ENCODE results near the gene TOGARAM1.

TOGARAM1 gene

DNA sequence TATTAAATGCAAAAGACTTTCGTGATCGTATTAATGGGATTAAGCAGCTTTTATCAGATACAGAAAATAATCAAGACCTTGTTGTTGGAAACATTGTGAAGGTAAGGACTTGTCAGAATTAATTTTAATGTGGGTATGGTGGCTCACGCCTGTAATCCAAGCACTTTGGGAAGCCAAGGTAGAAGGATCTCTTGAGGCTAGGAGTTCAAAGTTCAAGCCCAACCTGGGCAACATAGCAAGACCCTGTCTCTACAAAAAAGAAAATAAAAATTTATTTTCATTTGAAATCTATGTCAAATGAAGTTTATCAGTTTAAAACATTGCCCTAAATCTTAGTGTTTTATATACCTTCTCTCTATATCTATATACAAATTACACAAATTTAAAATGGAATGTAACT is 104.7 kb downstream of the TOGARAM1 start:
- H3K9me3 ChIP-seq (ENCODE audit: low read length), result no peaks in the 10 kb centered on the region
- no peak overlapping the region for H3K9ac ChIP-seq (ENCODE audit: low read length)
- H3K27me3 ChIP-seq (ENCODE audit: insufficient read depth, low read length), result no peaks in the 10 kb centered on the region
- H3K36me3 ChIP-seq (ENCODE audit: insufficient read depth, low read length), result peaks cover 6% of the 10 kb centered on the region; the same call in 1 of the 2 replicates
- no peaks in the 10 kb centered on the region for H3K9me2 ChIP-seq (ENCODE audit: low read depth, low read length)
- no peaks in the 10 kb centered on the region for H4K20me1 ChIP-seq (ENCODE audit: insufficient read depth, low read length)
- H2AFZ ChIP-seq (ENCODE audit: low read length), result no peak overlapping the region
- H3K4me1 ChIP-seq (ENCODE audit: insufficient read depth, low read length, severe bottlenecking), result no peaks in the 10 kb centered on the region
- no peak for TF ChIP-seq EZH2 (IDR thresholded peaks at IDR 0.05; ENCODE audit: borderline replicate concordance, low read length)
- TF ChIP-seq, protein P1, sequence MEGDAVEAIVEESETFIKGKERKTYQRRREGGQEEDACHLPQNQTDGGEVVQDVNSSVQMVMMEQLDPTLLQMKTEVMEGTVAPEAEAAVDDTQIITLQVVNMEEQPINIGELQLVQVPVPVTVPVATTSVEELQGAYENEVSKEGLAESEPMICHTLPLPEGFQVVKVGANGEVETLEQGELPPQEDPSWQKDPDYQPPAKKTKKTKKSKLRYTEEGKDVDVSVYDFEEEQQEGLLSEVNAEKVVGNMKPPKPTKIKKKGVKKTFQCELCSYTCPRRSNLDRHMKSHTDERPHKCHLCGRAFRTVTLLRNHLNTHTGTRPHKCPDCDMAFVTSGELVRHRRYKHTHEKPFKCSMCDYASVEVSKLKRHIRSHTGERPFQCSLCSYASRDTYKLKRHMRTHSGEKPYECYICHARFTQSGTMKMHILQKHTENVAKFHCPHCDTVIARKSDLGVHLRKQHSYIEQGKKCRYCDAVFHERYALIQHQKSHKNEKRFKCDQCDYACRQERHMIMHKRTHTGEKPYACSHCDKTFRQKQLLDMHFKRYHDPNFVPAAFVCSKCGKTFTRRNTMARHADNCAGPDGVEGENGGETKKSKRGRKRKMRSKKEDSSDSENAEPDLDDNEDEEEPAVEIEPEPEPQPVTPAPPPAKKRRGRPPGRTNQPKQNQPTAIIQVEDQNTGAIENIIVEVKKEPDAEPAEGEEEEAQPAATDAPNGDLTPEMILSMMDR (IDR thresholded peaks at IDR 0.05; ENCODE audit: low read length), result no peak
- no peaks in the 10 kb centered on the region for H3F3A ChIP-seq (ENCODE audit: insufficient read depth, low read length)
- no peak overlapping the region for H3K4me3 ChIP-seq (ENCODE audit: low read depth, low read length, poor library complexity, severe bottlenecking)
- no peak overlapping the region for H3K4me2 ChIP-seq (ENCODE audit: low read length)
- no peaks in the 10 kb centered on the region for H3K79me2 ChIP-seq (ENCODE audit: insufficient read depth, low read length)
- no peak overlapping the region for H3K27ac ChIP-seq (ENCODE audit: low read depth, low read length, poor library complexity, severe bottlenecking)

DNA sequence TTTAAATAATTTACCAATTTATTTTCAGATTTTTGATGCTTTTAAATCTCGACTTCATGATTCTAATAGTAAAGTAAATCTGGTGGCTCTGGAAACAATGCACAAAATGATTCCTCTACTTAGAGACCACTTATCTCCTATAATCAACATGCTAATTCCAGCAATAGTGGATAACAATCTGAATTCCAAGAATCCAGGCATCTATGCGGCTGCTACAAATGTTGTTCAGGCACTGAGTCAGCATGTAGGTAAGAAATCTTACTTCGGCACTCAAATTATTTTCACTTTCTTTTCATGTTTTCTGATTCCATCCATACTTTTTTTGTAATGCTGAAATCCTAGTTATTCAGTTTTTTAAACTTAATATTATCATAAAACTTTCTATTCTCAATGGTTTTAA is 106.4 kb downstream of the TOGARAM1 start:
- TF ChIP-seq, protein P1 (IDR thresholded peaks at IDR 0.05; ENCODE audit: low read length), result no peak
- no peak for TF ChIP-seq EZH2 (IDR thresholded peaks at IDR 0.05; ENCODE audit: borderline replicate concordance, low read length)
- Histone ChIP-seq H3K4me1 (ENCODE audit: insufficient read depth, low read length, severe bottlenecking) (no peaks in the 10 kb centered on the region), H3K79me2 (ENCODE audit: insufficient read depth, low read length) (no peaks in the 10 kb centered on the region), H3K9ac (ENCODE audit: low read length) (no peak overlapping the region), H3K4me3 (ENCODE audit: low read depth, low read length, poor library complexity, severe bottlenecking) (no peak overlapping the region), H3K9me3 (ENCODE audit: low read length) (no peaks in the 10 kb centered on the region), H3K27me3 (ENCODE audit: insufficient read depth, low read length) (no peaks in the 10 kb centered on the region), H3K27ac (ENCODE audit: low read depth, low read length, poor library complexity, severe bottlenecking) (no peak overlapping the region), H3F3A (ENCODE audit: insufficient read depth, low read length) (no peaks in the 10 kb centered on the region), H4K20me1 (ENCODE audit: insufficient read depth, low read length) (no peaks in the 10 kb centered on the region), H3K9me2 (ENCODE audit: low read depth, low read length) (no peaks in the 10 kb centered on the region), H3K4me2 (ENCODE audit: low read length) (no peak overlapping the region), H2AFZ (ENCODE audit: low read length) (no peak overlapping the region), H3K36me3 (ENCODE audit: insufficient read depth, low read length) (peaks cover 9% of the 10 kb centered on the region)

DNA sequence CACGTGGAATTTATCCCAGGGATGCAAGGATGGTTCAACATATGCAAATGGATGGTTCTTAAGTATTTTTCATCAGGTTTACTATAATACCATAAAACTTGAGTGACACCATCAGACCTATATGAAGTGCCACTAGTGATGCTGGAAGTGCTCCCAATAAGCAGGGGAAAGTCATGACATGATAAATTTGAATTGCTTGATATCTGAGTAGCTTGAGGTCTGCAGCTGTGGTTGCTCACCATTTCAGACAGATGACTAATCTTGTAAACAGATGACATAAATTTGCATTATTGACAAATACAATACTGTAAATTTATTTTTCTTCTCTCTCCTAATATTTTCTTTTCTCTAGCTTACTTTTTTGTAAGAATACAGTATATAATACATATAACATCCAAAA is 108.2 kb downstream of the TOGARAM1 start:
- H3K4me1 ChIP-seq (ENCODE audit: insufficient read depth, low read length, severe bottlenecking), result no peaks in the 10 kb centered on the region

More for the DNA sequence above, 108.2 kb downstream of the TOGARAM1 start:
- H3K36me3 ChIP-seq (ENCODE audit: insufficient read depth, low read length), result peaks cover 12% of the 10 kb centered on the region
- no peaks in the 10 kb centered on the region for H4K20me1 ChIP-seq (ENCODE audit: insufficient read depth, low read length)
- H3K9me2 ChIP-seq (ENCODE audit: low read depth, low read length), result no peaks in the 10 kb centered on the region
- no peak overlapping the region for H3K4me2 ChIP-seq (ENCODE audit: low read length)
- H3K79me2 ChIP-seq (ENCODE audit: insufficient read depth, low read length), result no peaks in the 10 kb centered on the region
- H3F3A ChIP-seq (ENCODE audit: insufficient read depth, low read length), result no peaks in the 10 kb centered on the region
- H3K9ac ChIP-seq (ENCODE audit: low read length), result no peak overlapping the region
- H3K27me3 ChIP-seq (ENCODE audit: insufficient read depth, low read length), result no peaks in the 10 kb centered on the region
- H3K9me3 ChIP-seq (ENCODE audit: low read length), result no peaks in the 10 kb centered on the region
- TF ChIP-seq EZH2 (IDR thresholded peaks at IDR 0.05; ENCODE audit: borderline replicate concordance, low read length), result no peak
- TF ChIP-seq, protein P1 (IDR thresholded peaks at IDR 0.05; ENCODE audit: low read length), result no peak
- H3K27ac ChIP-seq (ENCODE audit: low read depth, low read length, poor library complexity, severe bottlenecking), result no peak overlapping the region
- H3K4me3 ChIP-seq (ENCODE audit: low read depth, low read length, poor library complexity, severe bottlenecking), result no peak overlapping the region
- no peak overlapping the region for H2AFZ ChIP-seq (ENCODE audit: low read length)

All from OCI-LY1 (cell line).